GM19240 (cell line): ENCODE data around the gene RNF44.

ENCODE experiments used
- DNase-seq: peaks from one replicate; pipeline ENCODE4 v3.0.0; 2011; ENCODE audit warnings: low spot score; ENCODE audit not compliant: insufficient read length

The RNF44 gene

DNA sequence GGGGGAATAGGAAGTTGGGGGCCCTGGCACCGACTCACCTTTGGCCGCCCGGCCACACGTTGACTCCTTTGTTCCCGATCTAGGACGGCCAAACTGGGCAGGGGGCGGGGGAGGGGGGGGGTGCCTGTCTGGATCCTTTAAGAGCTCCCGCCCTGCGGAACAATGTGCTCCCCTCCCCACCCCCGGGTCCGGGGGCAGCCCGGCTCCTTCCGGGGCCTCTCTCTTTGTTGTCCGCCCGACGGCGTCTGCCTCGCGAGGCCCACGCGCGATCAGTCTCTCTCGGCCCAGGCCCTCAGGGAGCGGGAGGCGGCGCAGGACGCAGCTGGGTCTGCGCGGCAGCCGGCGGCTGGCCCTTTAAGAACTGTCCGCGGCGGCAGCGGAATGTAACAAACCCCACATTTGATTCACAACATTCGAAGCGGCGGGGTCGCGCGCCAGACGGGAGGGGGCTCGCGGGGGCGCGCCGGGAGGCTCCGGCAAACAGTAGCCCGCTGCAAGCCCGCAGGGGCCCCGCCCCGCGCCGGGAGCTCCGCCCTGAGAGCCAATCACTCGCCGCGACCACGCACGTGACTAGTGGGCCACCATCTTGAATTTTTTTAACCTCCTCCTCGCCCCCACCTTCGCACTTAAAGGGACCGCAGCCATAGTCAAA is at the start of gene RNF44:
Gene RNF44 (minus strand): TSS at position 501 of the 652 bp plus-strand sequence. CDS start 4,930 bp downstream, outside the sequence.
- DNase-seq, result peak; percentile 72

DNA sequence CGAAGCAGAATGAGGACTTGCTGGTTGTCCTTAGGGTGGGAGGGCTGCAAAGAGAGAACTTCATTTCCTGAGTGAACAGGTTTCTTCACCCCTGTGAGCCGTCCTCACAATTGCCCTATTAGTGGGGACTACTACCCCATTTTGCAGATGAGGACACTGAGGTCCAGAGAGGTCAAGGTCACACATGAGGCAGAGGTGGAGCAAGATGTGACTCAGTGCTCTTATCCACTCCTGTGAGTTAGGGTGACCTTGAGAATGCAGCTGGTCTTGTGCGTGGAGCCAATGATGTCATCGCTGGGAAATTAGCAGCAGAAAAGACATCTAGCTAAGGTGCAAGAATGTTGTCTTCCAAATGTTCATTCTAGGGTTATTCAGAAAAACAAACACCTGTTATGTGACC is 45.9 kb upstream of the RNF44 start:
- no peak for DNase-seq

DNA sequence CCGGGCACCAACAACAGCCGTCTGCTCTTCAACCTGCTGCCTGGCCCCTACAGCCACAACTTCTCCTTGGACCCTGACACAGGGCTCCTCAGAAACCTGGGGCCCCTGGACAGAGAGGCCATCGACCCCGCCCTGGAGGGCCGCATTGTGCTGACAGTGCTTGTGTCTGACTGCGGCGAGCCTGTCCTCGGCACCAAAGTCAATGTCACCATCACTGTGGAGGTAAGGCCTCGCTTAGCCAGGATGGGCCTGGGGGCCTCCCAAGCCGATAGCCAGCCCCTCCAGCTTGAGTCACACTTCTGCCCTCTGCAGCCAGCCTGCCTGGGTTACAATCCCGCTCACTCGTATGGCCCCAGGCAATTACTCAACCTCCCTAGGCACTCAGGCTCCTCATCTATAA is 44.2 kb upstream of the RNF44 start:
- DNase-seq, result no peak

DNA sequence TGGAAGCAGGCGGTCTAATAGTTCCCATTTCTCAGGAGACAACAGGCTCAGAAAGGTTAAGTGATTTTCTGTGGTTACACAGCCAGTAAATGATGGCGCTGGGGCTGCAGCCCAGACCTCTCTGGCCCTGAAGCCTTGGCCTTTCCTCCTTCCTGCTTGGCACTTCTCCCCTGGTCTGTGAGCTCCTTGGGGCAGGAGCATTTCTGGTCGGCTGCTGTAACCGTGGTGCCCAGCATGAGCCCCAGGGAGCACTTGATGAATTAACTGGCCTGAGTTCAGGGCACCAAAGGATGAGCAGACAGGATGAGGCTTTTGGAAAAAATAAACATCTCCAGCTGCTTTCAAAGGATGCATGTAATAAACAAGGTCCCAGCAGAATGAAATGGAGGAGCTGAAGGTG is 42.1 kb upstream of the RNF44 start:
- DNase-seq, result no peak

DNA sequence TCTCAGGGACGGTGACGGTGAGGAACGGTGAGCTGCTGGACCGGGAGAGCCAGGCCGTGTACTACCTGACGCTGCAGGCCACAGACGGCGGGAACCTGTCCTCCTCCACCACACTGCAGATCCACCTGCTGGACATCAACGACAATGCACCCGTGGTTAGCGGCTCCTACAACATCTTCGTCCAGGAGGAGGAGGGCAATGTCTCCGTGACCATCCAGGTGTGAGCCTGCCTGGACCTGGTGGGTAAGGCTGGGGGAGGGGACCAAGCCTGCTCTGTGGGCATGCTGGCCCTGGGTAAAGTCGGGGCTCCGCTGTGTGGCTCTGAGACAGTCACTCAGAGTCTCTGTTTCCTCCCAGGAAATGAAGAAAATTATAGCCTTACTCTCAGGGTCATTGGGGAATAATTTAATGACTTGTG is 41.2 kb upstream of the RNF44 start:
- no peak for DNase-seq

DNA sequence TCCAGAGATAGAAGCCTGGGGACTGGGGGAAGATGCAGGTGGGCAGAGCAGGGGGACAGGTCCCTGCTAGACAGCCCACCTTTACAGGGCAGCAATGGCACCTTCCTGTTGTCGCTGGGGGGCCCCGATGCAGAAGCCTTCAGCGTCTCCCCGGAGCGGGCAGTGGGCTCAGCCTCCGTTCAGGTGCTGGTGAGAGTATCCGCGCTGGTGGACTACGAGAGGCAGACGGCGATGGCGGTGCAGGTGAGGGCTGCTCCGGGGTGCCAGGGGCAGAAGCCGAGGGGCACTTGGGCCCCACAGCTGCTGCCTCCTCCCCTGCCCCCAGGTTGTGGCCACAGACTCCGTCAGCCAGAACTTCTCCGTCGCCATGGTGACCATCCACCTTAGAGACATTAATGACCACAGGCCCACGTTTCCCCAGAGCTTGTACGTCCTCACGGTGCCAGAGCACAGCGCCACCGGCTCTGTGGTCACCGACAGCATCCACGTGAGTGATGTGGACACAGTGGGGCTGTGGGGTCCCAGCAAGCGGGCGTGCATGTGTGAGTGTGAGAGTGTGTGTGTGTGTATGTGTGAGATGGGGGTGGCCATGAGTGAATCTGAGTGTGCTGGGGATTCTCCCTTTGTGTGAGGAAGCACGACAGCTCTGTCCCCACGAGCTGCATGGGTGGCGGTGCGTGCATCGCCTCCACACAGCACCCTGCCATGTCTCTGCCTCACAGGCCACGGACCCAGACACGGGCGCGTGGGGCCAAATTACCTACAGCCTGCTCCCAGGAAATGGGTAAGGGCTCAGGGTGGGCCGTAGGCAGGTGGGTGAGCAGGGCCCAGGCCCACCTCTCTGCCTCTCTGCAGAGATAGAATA is 40.3 kb upstream of the RNF44 start:
- DNase-seq, result no peak

DNA sequence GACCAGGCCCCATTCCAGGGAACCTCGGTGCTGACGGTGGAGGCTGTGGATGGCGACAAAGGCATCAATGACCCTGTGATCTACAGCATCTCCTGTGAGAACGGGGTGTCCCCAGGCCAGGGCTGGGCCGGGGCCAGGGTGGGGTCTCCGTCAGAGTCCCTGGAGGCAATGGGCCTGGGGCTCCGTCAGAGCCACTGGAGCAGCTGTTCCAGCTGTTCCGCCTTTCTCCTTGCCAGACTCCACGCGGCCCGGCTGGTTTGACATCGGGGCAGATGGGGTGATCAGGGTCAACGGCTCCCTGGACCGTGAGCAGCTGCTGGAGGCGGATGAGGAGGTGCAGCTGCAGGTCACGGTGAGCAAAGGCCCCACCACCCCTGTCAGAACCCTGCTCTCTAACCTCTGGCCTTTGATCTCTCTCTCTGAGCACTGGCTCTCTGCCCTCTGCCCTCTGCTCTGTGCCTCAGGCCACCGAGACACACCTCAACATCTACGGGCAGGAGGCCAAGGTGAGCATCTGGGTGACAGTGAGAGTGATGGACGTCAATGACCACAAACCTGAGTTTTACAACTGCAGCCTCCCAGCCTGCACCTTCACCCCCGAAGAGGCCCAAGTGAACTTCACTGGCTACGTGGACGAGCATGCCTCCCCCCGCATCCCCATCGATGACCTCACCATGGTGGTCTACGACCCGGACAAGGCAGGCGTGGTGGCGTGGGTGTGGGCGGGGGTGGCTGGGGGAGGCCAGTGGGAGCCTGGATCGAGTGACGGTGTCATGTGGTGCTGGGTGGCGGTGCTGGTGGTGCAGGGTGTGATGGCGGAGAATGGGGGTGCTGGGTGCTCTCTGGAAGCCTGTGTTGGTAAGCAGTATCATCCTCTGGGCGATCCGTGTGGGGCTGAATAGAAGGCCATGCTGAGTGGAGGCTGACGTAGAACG is 38.6 kb upstream of the RNF44 start:
- no peak for DNase-seq

DNA sequence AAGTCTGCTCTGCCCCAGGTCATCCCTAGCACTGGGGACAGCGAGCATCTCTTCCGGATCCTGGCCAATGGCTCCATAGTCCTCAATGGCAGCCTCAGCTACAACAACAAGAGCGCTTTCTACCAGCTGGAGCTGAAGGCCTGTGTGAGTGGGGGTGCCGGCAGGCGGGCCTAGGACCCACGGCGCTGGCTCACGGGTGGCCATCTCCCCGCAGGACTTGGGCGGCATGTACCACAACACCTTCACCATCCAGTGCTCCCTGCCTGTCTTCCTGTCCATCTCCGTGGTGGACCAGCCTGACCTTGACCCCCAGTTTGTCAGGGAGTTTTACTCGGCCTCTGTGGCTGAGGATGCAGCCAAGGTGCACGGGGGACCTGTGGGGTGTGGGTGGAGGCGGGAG is 37.9 kb upstream of the RNF44 start:
- DNase-seq, result no peak

DNA sequence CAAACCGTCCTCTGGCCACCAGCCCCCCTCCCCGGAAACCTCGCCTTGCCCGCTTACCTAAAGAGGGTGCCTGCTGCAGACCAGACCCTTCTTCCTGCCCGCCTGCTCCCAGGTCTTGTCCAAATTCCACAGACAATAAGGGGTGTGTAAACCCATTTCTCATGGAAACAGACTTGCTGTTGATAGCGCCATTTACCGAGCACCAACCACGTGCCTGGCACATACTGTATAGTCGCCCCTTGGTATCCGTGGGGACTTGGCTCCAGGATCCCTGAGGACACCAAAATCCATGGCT is 37.0 kb upstream of the RNF44 start:
- no peak for DNase-seq

DNA sequence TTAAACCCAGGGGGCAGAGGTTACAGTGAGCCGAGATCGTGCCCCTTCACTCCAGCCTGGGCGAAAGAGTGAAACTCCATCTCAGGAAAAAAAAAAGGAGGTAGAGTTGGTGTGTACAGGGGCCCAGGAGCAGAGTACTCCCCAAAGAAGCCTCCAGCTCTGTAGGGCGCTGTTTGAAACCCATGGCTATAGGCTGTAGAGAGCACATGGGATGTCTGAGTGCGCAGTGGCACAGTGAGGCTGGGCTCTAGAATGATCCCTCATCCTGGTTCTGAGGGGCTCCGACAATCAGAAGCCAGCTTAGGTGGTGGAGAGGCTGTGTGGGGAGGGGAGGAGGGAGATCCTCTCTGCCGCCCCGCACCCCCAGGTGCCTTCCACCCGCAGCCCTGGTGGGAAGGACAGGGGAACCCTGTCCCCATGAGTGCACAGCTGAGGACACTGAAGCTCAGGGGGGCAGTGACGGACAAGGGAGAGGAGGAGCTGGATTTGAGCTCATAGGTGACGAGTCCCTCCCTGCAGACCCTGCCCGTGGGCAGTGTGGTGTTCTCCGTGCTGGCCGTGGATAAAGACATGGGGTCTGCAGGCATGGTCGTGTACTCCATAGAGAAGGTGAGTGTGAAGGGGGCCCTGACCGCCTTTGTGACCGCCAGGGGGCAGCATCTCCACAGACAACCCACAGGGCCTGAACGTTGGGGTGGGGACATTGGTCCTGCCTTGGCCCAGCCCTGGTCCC is 36.5 kb upstream of the RNF44 start:
- DNase-seq, result peak; percentile 87

DNA sequence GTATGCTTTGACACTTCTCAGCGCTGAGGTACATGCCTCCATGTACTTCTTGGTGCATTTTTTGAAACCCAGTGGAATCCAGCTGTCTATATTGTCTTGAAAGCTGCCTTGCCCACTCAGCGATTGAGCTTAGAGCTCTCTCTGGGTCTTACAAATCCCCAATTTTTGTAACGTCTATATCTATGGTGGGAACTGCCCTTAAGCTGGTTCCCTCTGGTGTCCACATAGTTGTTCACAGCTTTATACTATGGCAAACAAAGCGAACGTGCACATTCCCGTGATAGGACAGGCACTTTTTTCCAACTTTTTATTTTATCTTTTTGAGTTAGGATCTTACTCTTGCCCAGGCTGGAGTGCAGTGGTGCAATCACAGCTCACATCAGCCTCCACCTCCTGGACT is 32.8 kb upstream of the RNF44 start:
- no peak for DNase-seq

DNA sequence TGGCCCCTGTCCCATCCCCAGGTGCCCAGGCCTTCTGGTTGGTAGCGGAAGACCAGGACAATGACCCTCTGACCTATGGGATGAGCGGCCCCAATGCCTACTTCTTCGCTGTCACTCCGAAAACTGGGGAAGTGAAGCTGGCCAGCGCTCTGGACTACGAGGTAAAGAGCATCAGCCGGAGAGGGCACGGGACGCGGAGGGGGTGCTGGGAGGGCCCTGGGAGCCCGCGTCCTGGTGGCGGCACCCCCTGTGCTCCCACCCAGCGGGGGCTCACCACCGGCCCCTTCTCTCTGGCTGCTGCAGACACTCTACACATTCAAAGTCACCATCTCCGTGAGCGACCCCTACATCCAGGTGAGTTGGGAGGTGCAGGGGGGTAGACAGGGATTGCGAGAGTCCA is 31.5 kb upstream of the RNF44 start:
- no peak for DNase-seq

DNA sequence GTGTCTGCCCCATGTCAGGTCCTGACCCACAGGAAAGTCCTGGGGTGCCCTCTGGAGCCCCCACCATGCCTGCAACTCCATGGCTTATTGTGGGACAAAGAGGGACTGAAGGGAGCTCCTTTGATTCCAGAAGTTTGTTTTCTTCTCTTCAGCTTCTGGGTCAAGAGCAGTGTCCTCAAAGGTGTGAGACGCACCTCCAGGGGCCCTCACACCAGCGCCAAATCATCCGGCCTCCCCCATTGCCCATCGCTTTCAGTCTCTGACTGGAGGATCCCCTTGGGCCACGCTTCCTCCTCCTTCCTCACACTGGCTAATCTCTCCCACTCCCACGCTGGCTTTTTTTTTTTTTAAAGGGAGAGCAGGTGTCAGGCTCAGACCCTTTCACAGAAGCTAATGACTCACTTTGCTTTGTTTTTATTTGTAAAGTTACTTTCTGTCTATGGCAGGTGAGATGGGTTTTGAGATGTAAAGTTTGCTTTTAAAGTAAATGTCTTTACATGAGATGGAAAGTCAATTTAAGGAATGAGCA is 28.6 kb upstream of the RNF44 start:
- no peak for DNase-seq

DNA sequence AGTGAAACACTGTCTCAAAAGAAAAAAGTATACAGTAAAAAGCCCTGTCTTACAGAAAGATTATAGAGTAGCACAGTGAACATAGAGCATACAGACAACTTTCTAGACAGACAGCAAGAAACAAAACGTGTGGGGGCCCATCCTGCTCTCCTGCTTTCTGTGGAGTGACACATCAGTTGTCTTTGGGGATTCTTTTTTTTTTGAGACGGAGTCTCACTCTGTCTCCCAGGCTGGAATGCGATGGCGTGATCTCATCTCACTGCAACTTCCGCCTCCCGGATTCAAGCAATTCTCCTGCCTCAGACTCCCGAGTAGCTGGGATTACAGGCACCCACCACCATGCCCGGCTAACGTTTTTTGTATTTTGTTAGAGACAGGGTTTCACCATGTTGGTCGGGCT is 26.8 kb upstream of the RNF44 start:
- DNase-seq, result no peak

DNA sequence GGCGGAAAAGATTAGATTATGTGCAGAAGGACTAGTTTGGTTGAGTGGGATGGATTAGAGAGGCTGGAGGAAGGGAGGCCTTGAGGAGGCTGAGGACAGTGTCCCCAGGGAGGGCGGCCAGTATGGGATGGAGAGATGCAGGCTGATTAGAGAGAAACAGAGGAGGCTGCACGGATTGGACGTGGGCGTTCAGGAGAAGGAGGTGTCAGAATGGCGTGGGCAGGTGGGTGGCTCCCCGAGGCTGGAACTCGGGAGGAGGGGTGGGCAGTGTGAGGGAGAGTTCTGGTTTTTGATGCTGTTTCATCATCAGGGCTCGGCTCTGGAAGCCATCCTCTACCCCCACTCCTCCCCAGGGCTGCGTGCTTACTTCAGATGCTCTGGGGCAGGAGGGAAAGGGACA is 25.0 kb upstream of the RNF44 start:
- DNase-seq, result no peak

DNA sequence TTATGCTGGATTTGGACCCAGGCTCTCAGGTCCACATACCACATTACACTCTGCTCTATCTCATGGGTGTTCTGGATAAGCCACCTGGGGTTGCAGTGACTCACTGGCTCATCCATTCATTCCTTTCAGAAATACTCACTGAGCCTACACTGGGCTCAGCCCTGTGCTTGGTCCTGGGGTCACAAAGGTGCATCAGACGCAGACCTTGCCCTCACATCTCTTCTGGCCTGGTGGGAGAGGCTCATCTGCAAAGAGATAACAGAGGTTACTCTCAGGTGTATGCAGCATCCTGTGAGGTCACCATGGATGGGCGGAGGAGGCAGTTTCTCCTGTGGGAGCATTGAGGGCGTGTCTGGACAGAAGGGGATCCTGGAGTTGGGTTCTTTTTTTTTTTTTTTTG is 24.1 kb upstream of the RNF44 start:
- no peak for DNase-seq

DNA sequence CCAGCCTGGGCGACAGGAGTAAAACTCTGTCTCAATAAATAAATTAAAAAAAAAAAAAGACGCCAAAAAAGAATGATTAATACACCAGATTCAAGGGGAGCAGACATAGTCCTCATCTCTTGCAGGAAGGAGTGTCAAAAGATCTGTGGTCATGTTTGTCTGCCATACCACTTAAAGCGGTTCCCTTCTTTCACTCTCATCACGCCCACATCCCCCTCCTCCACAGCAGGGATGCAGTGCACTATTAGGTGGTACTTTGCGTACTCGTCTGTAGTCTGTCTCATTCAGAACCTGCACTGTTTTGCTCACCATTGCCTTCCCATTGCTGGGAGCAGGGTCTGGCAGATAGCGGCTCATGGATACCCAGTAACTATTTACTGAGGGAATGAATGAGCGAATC is 23.2 kb upstream of the RNF44 start:
- DNase-seq, result no peak

DNA sequence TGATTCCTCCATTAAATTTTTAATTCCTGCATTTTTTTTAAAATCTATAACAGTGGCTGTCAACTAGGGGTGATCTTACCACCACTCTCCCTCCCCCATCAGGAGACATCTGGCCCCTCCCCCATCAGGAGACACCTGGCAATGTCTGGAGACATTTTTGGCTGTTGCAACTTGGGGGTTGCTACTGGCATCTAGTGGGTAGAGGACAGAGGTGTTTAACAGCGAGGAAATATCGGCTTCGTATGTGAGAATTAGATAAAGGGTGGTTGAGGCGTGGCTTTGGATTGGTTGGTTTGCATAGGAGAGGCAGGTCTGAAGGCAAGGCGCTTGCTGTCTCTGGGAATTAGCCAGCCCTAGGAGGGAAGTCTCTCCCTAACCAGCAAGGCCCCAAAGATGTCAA is 22.5 kb upstream of the RNF44 start:
- DNase-seq, result no peak

DNA sequence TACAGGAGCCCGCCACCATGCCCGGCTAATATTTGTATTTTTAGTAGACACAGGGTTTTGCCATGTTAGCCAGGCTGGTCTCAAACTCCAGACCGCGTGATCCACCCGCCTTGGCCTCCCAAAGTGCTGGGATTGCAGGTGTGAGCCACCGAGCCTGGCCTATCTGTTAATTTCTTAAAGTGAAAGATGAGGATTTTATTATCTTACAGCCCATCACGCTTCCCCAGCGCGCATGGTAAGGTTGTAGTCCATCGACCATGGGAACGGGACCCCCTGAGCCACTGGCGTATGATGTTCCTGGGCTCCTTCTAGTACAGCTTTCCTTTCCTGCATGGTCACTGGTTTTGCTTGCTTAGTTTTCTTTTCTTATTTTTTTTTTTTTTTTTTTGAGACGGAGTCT is 20.6 kb upstream of the RNF44 start:
- no peak for DNase-seq

DNA sequence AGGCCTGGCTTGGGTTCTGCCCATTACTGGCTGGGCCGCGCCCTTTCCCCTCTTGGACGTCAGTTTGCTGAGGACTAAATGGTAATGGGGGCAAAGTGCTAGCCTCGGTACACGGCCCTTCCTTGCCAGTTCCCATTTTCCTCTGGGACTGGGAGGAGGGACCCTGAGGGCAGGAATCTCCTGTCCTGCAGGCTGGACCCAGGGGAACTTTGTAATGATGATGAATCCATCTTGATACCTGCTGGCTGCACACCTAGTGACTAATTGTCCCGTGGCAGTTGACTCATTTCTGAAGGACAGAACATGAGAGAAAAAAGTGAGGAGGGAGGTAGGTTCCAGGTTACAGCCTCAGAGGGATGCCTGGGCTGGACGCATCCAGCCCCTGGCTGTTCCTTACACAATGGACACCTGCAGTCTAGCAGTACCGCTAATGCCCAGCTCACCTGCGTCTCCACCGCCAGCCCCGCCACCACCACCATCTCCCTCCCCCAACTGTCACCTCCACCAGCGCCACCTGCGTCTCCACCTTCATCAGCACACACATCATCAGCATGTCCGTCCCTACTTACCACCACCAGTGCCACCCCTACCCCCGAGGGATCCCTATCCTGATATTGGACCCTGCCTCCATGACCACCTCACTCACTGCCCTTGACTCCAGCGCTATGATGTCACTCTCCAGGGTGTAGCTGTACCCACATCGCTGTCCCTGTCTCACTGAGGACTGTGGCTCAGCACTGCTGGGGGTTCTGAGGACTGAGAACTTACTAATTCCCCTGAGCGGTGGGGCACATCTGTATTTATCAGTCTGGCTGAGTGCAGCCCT is 16.3 kb upstream of the RNF44 start:
- DNase-seq, result no peak
